Lower lobe of right lung (tissue), 2 donors: ENCODE data around the gene PYHIN1. TPM values are rescaled to one million over a fixed set of nuclear protein-coding genes. Genes with fewer than 3 reads are reported as not detected.
"Not testable (repeated sequence)": the region's sequence is repeated elsewhere in the genome, so short reads cannot be mapped to it uniquely, and the experiment has no call there.

Experiments used
- ATAC-seq, 2 donors: fragments of 200-7000 bp; cut with Tn5 transposase; one replicate each; pipeline ENCODE4 v1.9.1; 2020 to 2022; ENCODE audit warnings: mild to moderate bottlenecking in 2 of 2, moderate library complexity in 2 of 2
- DNase-seq: peaks from one replicate; pipeline ENCODE4 v3.0.0-alpha.2; 2020
- H3K27ac ChIP-seq: fragments of 200-600 bp; one replicate; pipeline ENCODE4 v1.8.0; 2022
- H3K27me3 ChIP-seq: fragments of 200-600 bp; one replicate; pipeline ENCODE4 v1.8.0; 2022; ENCODE audit warnings: low read depth
- H3K36me3 ChIP-seq: fragments of 200-600 bp; one replicate; pipeline ENCODE4 v1.8.0; 2022; ENCODE audit warnings: mild to moderate bottlenecking
- H3K4me1 ChIP-seq: fragments of 200-600 bp; one replicate; pipeline ENCODE4 v1.8.0; 2022
- H3K4me3 ChIP-seq: fragments of 200-600 bp; one replicate; pipeline ENCODE4 v1.8.0; 2022; ENCODE audit warnings: mild to moderate bottlenecking
- H3K9me3 ChIP-seq: fragments of 200-600 bp; one replicate; pipeline ENCODE4 v1.8.0; 2022
- intact Hi-C: fragments of 100-400 bp; cut with DNase I; formaldehyde crosslinking; loops from one replicate; pipeline ENCODE4 v1.11.0; 2022
- total RNA-seq: library from RNA; stranded (reverse); fragmentation: NEBNext Ultra II Directional; extraction: Animal tissue kit (Norgen Biotek cat#: 25700); gene quantifications from one replicate; pipeline ENCODE4 v1.2.1, GENCODE V29; 2021
- TF ChIP-seq, protein P1 (sequence below): fragments of 200-600 bp; IDR thresholded peaks from one replicate; pipeline ENCODE4 v1.8.0; 2022; ENCODE audit warnings: antibody characterized with exemption, mild to moderate bottlenecking
- donor health status: DM: no; HTN: yes; CAD: no; lungs with severe emphysema.

The PYHIN1 gene
- total RNA-seq, 1 donor from 2014 or later: 3.9 TPM

DNA sequence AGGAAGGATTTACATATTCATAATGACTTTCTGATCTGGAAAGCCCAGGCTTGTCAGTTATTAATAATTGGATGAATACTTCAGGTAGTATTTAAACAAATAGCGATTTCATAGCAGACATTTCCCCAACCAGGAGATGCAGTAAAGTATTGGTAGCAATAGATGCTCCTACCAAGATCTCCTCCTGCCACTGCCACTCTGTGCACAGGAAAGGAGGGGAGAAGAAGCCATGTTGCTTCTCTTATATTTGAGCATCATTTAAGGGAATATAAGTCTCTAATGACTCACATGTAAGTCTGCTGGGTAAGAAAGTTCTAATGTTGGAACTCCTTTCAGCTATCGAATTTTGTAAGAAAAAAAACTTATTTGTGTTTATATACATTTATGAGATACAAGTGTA, 77.9 kb downstream of the PYHIN1 start:
- Histone ChIP-seq H3K27ac (peak overlapping the region; percentile 80), H3K9me3 (no peaks in the 10 kb centered on the region), H3K4me3 (peak overlapping the region; percentile 69), H3K4me1 (peaks cover 58% of the 10 kb centered on the region), H3K27me3 (no peaks in the 10 kb centered on the region), H3K36me3 (no peaks in the 10 kb centered on the region)
- DNase-seq: no peak
- ATAC-seq: no peak
- TF ChIP-seq, protein P1, sequence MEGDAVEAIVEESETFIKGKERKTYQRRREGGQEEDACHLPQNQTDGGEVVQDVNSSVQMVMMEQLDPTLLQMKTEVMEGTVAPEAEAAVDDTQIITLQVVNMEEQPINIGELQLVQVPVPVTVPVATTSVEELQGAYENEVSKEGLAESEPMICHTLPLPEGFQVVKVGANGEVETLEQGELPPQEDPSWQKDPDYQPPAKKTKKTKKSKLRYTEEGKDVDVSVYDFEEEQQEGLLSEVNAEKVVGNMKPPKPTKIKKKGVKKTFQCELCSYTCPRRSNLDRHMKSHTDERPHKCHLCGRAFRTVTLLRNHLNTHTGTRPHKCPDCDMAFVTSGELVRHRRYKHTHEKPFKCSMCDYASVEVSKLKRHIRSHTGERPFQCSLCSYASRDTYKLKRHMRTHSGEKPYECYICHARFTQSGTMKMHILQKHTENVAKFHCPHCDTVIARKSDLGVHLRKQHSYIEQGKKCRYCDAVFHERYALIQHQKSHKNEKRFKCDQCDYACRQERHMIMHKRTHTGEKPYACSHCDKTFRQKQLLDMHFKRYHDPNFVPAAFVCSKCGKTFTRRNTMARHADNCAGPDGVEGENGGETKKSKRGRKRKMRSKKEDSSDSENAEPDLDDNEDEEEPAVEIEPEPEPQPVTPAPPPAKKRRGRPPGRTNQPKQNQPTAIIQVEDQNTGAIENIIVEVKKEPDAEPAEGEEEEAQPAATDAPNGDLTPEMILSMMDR: no peak
- intact Hi-C loops: no loop called here

DNA sequence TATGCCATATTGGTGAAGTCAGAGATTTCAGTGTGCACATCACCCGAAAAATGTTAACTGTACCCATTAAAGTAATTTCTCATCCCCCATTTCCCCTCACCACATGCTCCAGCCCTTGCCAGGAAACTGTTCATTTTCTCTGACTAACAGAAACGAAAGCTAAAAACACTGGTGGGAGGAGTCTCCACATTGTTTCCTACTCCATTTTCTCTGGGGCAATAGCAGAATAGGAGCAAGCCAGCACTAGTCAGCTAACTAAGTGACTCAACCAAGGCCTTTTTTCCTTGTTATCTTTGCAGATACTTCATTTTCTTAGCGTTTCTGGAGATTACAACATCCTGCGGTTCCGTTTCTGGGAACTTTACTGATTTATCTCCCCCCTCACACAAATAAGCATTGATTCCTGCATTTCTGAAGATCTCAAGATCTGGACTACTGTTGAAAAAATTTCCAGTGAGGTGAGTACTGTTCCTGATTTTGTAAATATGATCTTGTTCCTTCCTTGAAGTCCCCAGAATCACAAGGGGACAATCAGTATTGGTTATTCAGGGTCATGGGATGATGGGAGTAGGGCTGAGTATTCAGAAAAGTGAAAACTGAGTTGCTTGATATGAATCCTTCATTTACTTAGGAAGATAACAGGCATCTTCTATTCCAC, 78.5 kb downstream of the PYHIN1 start, which contains the start of gene IFI16:
TSS of gene IFI16 (plus strand) at position 204 of the 658 bp plus-strand sequence. CDS start 4,774 bp downstream, outside the sequence.
- Histone ChIP-seq H3K4me1 (peaks cover 64% of the 10 kb centered on the region), H3K27me3 (no peaks in the 10 kb centered on the region), H3K36me3 (peaks cover 3% of the 10 kb centered on the region), H3K27ac (peak within 1 kb of the TSS; percentile 80), H3K4me3 (peak within 1 kb of the TSS; percentile 69), H3K9me3 (no peaks in the 10 kb centered on the region)
- TF ChIP-seq, protein P1: no peak
- DNase-seq: no peak
- intact Hi-C loops: no loop called here
- ATAC-seq: peak; percentile 91 to 94

DNA sequence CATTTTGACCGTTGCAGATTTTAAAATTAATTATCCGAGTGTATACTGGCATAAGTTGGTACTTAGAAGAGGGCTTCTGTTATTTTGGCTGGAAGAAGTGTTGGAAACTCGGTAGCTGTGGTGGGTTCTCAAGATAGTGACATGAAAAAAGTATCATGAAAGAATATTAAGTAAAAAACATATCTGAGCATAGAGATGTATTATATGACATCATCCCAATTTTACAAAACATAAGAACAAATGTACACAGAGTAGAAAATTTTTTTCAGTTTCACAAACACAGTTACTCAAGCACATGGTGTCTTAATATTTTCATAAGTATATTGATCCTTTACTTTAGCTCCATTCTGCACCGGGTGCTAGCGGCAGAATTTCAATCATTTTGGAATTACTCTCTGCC, 79.0 kb downstream of the PYHIN1 start:
- DNase-seq: no peak
- no peak for ATAC-seq
- intact Hi-C loops: no loop called here
- Histone ChIP-seq H3K27me3 (no peaks in the 10 kb centered on the region), H3K27ac (peak overlapping the region; percentile 80), H3K36me3 (peaks cover 9% of the 10 kb centered on the region), H3K4me3 (peak overlapping the region; percentile 69), H3K4me1 (peaks cover 66% of the 10 kb centered on the region), H3K9me3 (no peaks in the 10 kb centered on the region)
- TF ChIP-seq, protein P1: no peak

DNA sequence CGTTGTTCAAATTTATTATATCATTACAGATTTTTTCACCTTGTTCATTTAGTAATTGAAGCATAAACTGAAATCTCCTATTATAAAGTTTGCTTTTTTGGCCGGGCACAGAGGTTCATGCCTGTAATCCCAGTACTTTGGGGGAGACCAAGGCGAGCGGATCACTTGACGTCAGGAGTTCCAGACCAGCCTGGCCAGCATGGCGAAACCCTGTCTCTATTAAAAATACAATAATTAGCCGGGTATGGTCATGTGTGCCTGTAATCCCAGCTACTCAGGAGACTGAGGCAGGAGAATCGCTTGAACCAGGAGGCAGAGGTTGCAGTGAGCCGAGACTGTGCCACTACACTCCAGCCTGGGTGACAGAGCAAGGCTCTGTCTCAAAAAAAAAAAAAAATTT, 79.6 kb downstream of the PYHIN1 start:
- ATAC-seq, DNase-seq, H3K9me3 ChIP-seq, H3K27me3 ChIP-seq, intact Hi-C loops: not testable (repeated sequence)
- peak overlapping the region; percentile 80 for H3K27ac ChIP-seq
- peaks cover 66% of the 10 kb centered on the region for H3K4me1 ChIP-seq
- peaks cover 15% of the 10 kb centered on the region for H3K36me3 ChIP-seq
- peak overlapping the region; percentile 69 for H3K4me3 ChIP-seq

DNA sequence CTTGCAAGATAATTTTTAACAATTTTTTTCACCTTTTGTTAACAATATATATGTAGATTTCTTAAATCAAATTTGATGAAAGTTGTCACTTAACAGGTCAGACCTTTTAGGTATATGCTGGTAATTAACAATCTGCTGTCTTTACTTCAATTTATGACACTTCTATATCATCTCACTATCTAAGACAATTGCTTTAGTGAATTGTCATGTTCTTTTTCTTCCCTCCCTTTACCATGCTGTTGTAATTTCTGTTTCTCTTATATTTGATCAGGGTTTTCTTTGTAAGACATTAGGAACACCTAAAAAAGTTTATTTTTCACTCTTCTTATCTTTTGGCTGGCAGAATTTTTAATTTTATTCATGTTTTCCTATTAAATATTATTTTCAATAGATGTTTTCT, 80.4 kb downstream of the PYHIN1 start:
- intact Hi-C loops: no loop called here
- DNase-seq (no peak), ATAC-seq (no peak)
- TF ChIP-seq, protein P1: no peak
- peaks cover 22% of the 10 kb centered on the region for H3K36me3 ChIP-seq
- peak overlapping the region; percentile 80 for H3K27ac ChIP-seq
- H3K4me3 ChIP-seq: peak overlapping the region; percentile 69
- no peaks in the 10 kb centered on the region for H3K9me3 ChIP-seq
- no peaks in the 10 kb centered on the region for H3K27me3 ChIP-seq
- H3K4me1 ChIP-seq: peaks cover 66% of the 10 kb centered on the region

DNA sequence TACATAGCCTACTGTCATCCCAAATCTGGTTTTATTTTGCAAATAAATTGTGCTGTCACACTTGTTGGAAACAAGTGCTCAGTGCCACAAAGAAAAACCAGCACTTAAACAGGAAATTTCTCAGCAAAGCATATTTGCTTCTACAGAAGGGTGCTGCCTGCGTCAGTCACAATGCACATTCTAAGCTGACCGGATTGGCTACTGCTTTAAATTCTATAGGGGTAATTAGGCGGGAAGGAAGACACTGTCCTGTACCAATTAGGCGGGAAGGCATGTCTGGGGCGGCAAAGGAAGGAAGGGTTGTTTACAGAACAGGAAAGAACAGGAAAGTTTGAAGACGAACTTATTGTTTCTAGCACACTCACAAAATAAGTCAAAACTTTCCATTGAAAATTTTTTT, 81.1 kb downstream of the PYHIN1 start:
- DNase-seq: no peak
- Histone ChIP-seq H3K27me3 (no peaks in the 10 kb centered on the region), H3K9me3 (no peaks in the 10 kb centered on the region), H3K4me1 (peaks cover 68% of the 10 kb centered on the region), H3K4me3 (peak overlapping the region; percentile 69), H3K36me3 (peaks cover 30% of the 10 kb centered on the region), H3K27ac (peak overlapping the region; percentile 80)
- peak; percentile 10 to 25 for ATAC-seq
- TF ChIP-seq, protein P1: no peak
- intact Hi-C loops: no loop called here
